Right ventricle myocardium superior (tissue), 1 donor: ENCODE data around the gene ADD2. TPM values are rescaled to one million over a fixed set of nuclear protein-coding genes. Genes with fewer than 3 reads are reported as not detected.

Experiments
- ATAC-seq: fragments of 200-7000 bp; cut with Tn5 transposase; one replicate; pipeline ENCODE4 v1.9.1; 2020; ENCODE audit warnings: mild to moderate bottlenecking; ENCODE audit not compliant: poor library complexity
- DNase-seq: peaks from one replicate; pipeline ENCODE4 v3.0.0-alpha.2; 2020
- intact Hi-C: fragments of 100-400 bp; cut with DNase I; formaldehyde crosslinking; loops from one replicate; pipeline ENCODE4 v1.11.2; 2022
- total RNA-seq: library from RNA; stranded (reverse); fragmentation: NEBNext Ultra II Directional; extraction: Animal tissue kit (Norgen Biotek cat#: 25700); gene quantifications from one replicate; pipeline ENCODE4 v1.2.1, GENCODE V29; 2021
- donor health status: DM: no; HTN: yes; CAD: no; lungs with severe emphysema.

Gene ADD2
- total RNA-seq, 1 donor from 2014 or later = 2.0 TPM

GRCh38 chr2:70710038-70710690 lies 57.8 kb downstream of the ADD2 start:
- intact Hi-C loops = no loop called here
- no peak for DNase-seq
- no peak for ATAC-seq

- ATAC-seq (no peak), DNase-seq (no peak)
- intact Hi-C loops = no loop called here
Observed at GRCh38 chr2:70709275-70710037, 58.5 kb downstream of the ADD2 start.

- intact Hi-C loops = no loop called here
- DNase-seq = no peak
- no peak for ATAC-seq
Observed at GRCh38 chr2:70708376-70709199, 59.4 kb downstream of the ADD2 start.

GRCh38 chr2:70707706-70708105 lies 60.3 kb downstream of the ADD2 start:
- DNase-seq (no peak), ATAC-seq (no peak)
- intact Hi-C loops = no loop called here

- no peak for ATAC-seq
- DNase-seq = no peak
- intact Hi-C loops = no loop called here
Observed at GRCh38 chr2:70706026-70706795, 61.8 kb downstream of the ADD2 start.

- no peak for ATAC-seq
- intact Hi-C loops = no loop called here
- DNase-seq = no peak
Observed at GRCh38 chr2:70705160-70705850, 62.7 kb downstream of the ADD2 start.

GRCh38 chr2:70703900-70704549 lies 64.0 kb downstream of the ADD2 start:
- no peak for ATAC-seq
- DNase-seq = no peak
- intact Hi-C loops = no loop called here

- no peak for DNase-seq
- intact Hi-C loops = no loop called here
- no peak for ATAC-seq
Observed at GRCh38 chr2:70702711-70703395, 65.1 kb downstream of the ADD2 start.

GRCh38 chr2:70698847-70699246 lies 69.2 kb downstream of the ADD2 start:
- no peak for ATAC-seq
- DNase-seq = no peak
- intact Hi-C loops = no loop called here

- intact Hi-C loops = no loop called here
- ATAC-seq (no peak), DNase-seq (no peak)
Observed at GRCh38 chr2:70697603-70698383, 70.2 kb downstream of the ADD2 start.

GRCh38 chr2:70696142-70696541 lies 71.9 kb downstream of the ADD2 start:
- DNase-seq (no peak), ATAC-seq (no peak)
- intact Hi-C loops = no loop called here

GRCh38 chr2:70692256-70692655 lies 75.7 kb downstream of the ADD2 start:
- intact Hi-C loops = no loop called here
- ATAC-seq (no peak), DNase-seq (no peak)

- no peak for ATAC-seq
- no peak for DNase-seq
- intact Hi-C loops = no loop called here
Observed at GRCh38 chr2:70691497-70692140, 76.4 kb downstream of the ADD2 start.

- ATAC-seq (no peak), DNase-seq (no peak)
Observed at GRCh38 chr2:70690846-70691245, 77.2 kb downstream of the ADD2 start.

GRCh38 chr2:70688427-70688826 lies 79.6 kb downstream of the ADD2 start:
- no peak for ATAC-seq
- intact Hi-C loops = no loop called here
- no peak for DNase-seq

More at GRCh38 chr2:70690846-70691245, 77.2 kb downstream of the ADD2 start:
- intact Hi-C loops = no loop called here

GRCh38 chr2:70687461-70687795 lies 80.6 kb downstream of the ADD2 start:
- no peak for DNase-seq
- intact Hi-C loops = no loop called here
- ATAC-seq = no peak
